ENCODE data around the gene SLC5A2.

SLC5A2 gene

DNA sequence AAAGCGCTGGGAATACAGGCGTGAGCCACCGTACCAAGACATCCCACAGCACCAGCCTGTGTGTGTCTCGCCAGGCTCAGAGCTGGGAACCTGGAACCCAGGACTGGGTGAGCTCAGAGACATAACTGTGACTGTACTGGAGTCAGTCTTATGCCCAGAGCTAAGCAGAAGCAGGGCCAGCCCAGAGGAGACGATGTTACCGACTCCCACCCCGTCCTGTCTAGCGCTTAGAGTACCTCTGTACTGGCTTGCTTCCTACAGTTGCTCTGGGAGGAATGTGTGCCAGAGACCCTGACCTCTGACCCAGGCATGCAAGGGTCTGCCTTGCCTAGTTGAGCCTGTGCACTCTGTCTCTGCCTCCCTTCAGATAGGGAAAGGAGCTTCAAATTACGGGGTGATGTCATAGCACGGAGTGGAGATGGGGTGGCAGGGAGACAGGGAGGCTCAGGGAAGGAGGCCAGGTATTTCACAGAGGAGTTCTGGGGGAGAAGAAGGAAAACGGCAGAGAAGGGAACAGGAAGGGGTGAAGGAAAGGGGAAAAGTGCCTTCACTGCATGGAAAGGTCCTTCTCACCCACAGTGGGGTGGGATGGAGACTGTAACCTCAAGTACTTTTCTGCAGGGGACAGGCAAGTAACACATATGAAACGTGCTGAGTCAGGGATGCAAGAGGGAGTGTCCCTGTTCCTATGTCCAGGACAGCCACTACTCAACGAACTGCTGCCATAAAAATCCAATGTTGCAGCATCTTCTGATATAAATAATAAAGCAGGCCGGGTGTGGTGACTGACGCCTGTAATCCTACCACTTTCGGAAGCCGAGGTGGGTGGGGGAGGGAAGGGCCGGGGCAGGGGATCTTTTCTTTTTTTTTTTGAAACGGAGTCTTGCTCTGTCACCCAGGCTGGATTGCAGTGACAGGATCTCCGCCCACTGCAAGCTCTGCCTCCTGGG lies 29.4 kb upstream of the SLC5A2 start:
- H3K36me3 Mint-ChIP-seq (ENCODE audit: low read depth): no peaks in the 10 kb centered on the region
- H3K4me1 Mint-ChIP-seq: peaks cover 41% of the 10 kb centered on the region
- no peaks in the 10 kb centered on the region for H3K27me3 Mint-ChIP-seq (ENCODE audit: low read depth)
- no peaks in the 10 kb centered on the region for H3K9me3 Mint-ChIP-seq
- peak overlapping the region in 2 of 3 experiments; percentile 37 to 50 for H3K4me3 Mint-ChIP-seq
- H3K27ac Mint-ChIP-seq: peak overlapping the region; percentile 23 to 59 (median 27)
- TF ChIP-seq, protein P1, sequence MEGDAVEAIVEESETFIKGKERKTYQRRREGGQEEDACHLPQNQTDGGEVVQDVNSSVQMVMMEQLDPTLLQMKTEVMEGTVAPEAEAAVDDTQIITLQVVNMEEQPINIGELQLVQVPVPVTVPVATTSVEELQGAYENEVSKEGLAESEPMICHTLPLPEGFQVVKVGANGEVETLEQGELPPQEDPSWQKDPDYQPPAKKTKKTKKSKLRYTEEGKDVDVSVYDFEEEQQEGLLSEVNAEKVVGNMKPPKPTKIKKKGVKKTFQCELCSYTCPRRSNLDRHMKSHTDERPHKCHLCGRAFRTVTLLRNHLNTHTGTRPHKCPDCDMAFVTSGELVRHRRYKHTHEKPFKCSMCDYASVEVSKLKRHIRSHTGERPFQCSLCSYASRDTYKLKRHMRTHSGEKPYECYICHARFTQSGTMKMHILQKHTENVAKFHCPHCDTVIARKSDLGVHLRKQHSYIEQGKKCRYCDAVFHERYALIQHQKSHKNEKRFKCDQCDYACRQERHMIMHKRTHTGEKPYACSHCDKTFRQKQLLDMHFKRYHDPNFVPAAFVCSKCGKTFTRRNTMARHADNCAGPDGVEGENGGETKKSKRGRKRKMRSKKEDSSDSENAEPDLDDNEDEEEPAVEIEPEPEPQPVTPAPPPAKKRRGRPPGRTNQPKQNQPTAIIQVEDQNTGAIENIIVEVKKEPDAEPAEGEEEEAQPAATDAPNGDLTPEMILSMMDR (IDR thresholded peaks at IDR 0.05; ENCODE audit: unreplicated experiment in 3 of 3): no peak

DNA sequence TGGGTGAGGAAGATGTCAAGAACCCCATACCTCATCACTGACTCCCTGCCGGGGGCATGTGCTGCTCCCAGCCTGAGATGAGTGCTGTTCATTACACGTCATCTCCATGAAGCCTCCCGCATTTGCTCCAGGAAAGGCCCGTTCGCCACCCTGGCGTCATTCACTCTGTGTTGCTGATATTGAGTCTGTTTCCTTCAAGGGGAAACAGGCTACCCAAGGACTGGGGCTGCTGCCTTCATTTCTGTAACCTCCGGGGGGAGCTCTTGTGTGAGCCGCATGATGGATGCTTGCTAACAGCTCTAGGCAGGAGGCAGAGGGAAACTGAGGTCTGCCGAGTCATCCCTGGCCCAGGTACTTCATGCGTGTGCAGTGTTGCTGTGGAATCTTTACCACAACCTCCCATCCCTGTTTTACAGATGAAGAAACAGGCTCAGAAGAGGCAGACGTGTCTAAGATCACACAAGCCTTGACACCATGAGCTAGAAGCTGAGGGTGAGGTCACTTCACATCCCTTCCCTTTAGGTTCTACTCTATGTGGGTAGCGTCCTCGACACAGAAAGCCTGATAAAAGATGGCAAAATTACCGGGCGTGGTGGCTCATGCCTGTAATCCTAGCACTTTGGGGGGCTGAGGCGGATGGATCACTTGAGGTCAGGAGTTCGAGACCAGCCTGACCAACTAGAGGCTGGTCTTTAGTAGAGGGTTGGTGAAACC lies 27.2 kb upstream of the SLC5A2 start:
- Mint-ChIP-seq H3K36me3 (ENCODE audit: low read depth) (no peaks in the 10 kb centered on the region), H3K4me3 (peak overlapping the region; percentile 46 to 74 (median 72)), H3K27me3 (ENCODE audit: low read depth) (no peaks in the 10 kb centered on the region), H3K27ac (peak overlapping the region; percentile 28 to 71 (median 33)), H3K9me3 (no peaks in the 10 kb centered on the region), H3K4me1 (peaks cover 48% of the 10 kb centered on the region)
- TF ChIP-seq, protein P1 (IDR thresholded peaks at IDR 0.05; ENCODE audit: unreplicated experiment in 3 of 3): peak in 1 of 3 experiments; percentile 22

DNA sequence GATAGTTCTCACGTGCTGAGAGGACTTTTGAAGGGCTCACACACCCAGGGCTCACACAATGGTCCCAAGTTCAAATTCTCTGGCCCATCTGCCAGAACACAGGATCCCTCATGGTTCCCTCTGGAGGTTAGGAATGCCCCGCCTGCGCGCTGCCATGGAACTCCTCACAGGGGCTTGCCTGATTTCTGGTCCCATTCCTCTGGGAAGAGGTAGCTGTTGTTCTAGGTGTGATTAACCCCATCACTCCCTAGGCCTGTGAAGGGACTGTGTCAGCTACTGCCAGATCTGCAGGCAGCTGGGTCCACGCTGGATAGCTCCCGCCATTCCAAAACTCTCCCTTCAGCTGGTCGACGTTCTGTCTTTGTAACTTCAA lies 25.9 kb upstream of the SLC5A2 start:
- no peaks in the 10 kb centered on the region for H3K9me3 Mint-ChIP-seq
- H3K4me3 Mint-ChIP-seq: peak overlapping the region; percentile 93 to 94 (median 93)
- H3K27ac Mint-ChIP-seq: no peak overlapping the region
- TF ChIP-seq, protein P1 (IDR thresholded peaks at IDR 0.05; ENCODE audit: unreplicated experiment in 3 of 3): no peak
- H3K36me3 Mint-ChIP-seq (ENCODE audit: low read depth): no peaks in the 10 kb centered on the region
- H3K27me3 Mint-ChIP-seq (ENCODE audit: low read depth): no peaks in the 10 kb centered on the region
- peaks cover 48% of the 10 kb centered on the region for H3K4me1 Mint-ChIP-seq

DNA sequence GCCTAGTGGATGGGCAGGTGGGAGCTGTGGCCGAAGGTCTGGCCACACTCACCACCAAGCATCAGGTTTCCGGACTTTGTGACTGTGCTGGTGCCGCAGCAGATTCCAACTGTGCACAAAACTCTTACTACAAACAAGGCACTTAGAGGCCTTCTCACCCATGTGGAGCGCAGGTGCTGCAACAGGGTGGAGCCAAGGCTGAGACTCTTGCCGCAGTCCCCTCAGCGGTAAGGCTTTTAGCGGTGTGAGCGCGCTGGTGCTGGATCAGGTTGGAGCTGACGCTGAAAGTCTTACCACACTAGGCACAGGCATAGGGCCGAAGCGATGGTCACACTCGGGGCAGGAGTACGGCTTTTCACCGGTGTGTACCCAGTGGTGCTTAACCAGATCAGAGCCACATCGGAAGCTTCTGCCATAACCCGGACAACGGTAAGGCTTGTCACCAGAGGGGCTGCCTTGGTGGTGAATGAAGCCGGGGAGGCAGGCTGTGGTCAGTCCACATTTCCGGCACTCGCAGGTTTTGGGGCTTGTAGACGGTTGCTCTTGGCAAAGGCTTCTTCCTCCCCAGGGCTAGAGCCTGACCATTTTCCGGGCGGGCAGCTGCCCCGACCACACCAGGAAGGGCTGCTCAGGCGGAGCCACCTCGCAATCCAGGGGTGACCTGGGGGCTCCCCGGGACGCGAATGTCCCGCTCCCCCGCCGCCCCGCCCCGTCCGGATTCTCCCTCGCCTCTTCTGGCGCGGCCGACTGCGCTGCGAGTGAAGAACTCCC lies 24.7 kb upstream of the SLC5A2 start:
- no peaks in the 10 kb centered on the region for H3K27me3 Mint-ChIP-seq (ENCODE audit: low read depth)
- peak overlapping the region; percentile 93 to 94 (median 93) for H3K4me3 Mint-ChIP-seq
- peaks cover 42% of the 10 kb centered on the region for H3K4me1 Mint-ChIP-seq
- TF ChIP-seq, protein P1 (IDR thresholded peaks at IDR 0.05; ENCODE audit: unreplicated experiment in 3 of 3): no peak
- no peaks in the 10 kb centered on the region for H3K9me3 Mint-ChIP-seq
- peaks cover 7% of the 10 kb centered on the region for H3K36me3 Mint-ChIP-seq (ENCODE audit: low read depth)
- peak overlapping the region; percentile 97 to 99 (median 97) for H3K27ac Mint-ChIP-seq

DNA sequence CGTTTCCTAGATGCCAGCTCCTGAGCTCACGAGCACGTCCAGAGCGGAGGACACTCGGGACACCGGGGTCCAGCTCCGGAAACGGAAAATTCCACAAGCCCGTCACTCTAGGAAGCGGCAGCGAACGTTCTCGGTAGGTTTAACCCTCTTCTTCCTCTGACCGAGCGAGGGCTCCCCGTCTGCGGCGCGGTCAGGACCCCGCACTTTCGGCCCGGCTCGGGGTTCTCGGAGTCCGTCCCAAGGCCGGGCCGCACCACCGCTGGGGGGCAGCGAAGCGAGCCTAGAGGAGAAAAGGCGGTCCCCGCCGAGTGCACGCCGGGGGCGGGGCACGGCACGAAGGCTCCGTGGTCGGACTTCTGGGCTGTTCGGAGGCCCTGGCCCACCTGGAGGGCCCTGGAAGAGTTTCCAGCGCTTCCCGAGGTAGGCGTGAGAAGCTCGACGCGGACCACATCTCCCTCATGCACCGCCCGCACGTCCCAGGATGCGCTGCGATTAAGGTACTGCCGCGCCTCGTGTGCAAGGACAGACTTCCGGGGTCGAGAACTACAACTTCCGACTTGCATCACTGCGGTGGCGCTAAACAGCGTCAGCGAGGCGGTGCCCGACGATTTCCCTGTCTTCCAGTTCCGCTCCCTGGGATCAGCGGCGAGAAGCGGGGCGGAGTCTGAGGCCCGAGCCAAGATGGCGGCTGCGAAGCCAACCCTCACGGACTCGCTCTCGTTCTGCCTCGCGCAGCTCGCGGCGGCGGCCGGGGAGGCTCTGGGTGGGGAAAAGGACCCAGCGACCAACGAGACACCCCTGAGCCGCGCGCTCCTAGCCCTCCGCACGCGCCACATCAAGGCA lies 23.9 kb upstream of the SLC5A2 start, which contains the start of gene ARMC5:
Gene ARMC5, plus strand, starts transcription at position 658 of the 843 bp plus-strand sequence. Its CDS starts 24 bp downstream, at position 682.
- peaks cover 36% of the 10 kb centered on the region for H3K4me1 Mint-ChIP-seq
- TF ChIP-seq, protein P1 (IDR thresholded peaks at IDR 0.05; ENCODE audit: unreplicated experiment in 3 of 3): peak; percentile 39 to 54 (median 43)
- H3K4me3 Mint-ChIP-seq: peak within 1 kb of the TSS; percentile 93 to 94 (median 93)
- no peaks in the 10 kb centered on the region for H3K9me3 Mint-ChIP-seq
- no peaks in the 10 kb centered on the region for H3K27me3 Mint-ChIP-seq (ENCODE audit: low read depth)
- H3K36me3 Mint-ChIP-seq (ENCODE audit: low read depth): peaks cover 14% of the 10 kb centered on the region
- peak within 1 kb of the TSS; percentile 97 to 99 (median 98) for H3K27ac Mint-ChIP-seq
